ENCODE results near the gene VPS13D.
"Not testable (repeated sequence)": the region's sequence is repeated elsewhere in the genome, so short reads cannot be mapped to it uniquely, and the experiment has no call there.

The VPS13D gene

GRCh38 chr1:12314333-12314903 is 84.6 kb downstream of the VPS13D start:
- DNase-seq (ENCODE audit: low spot score in 2 of 2) (no peak), ATAC-seq (replicated peaks; ENCODE audit: extremely low read depth, poor library complexity, severe bottlenecking) (no peak)
- H3K27ac Mint-ChIP-seq (ENCODE audit: low read depth), result no peak overlapping the region

GRCh38 chr1:12315146-12315545 is 85.3 kb downstream of the VPS13D start:
- Mint-ChIP-seq H3K4me1 (peaks cover 8% of the 10 kb centered on the region), H3K27ac (ENCODE audit: low read depth) (no peak overlapping the region), H3K36me3 (ENCODE audit: insufficient read depth) (peaks cover 40% of the 10 kb centered on the region), H3K27me3 (no peaks in the 10 kb centered on the region), H3K4me3 (no peak overlapping the region), H3K9me3 (no peaks in the 10 kb centered on the region)
- DNase-seq (ENCODE audit: low spot score in 2 of 2) (no peak), ATAC-seq (replicated peaks; ENCODE audit: extremely low read depth, poor library complexity, severe bottlenecking) (no peak)

More at GRCh38 chr1:12314333-12314903, 84.6 kb downstream of the VPS13D start:
- no peaks in the 10 kb centered on the region for H3K27me3 Mint-ChIP-seq
- H3K9me3 Mint-ChIP-seq, result no peaks in the 10 kb centered on the region
- peaks cover 1% of the 10 kb centered on the region for H3K4me1 Mint-ChIP-seq
- peaks cover 44% of the 10 kb centered on the region for H3K36me3 Mint-ChIP-seq (ENCODE audit: insufficient read depth)
- no peak overlapping the region for H3K4me3 Mint-ChIP-seq

- Mint-ChIP-seq H3K36me3 (ENCODE audit: insufficient read depth) (peaks cover 37% of the 10 kb centered on the region), H3K4me3 (no peak overlapping the region), H3K4me1 (peaks cover 14% of the 10 kb centered on the region), H3K27me3 (no peaks in the 10 kb centered on the region), H3K9me3 (no peaks in the 10 kb centered on the region), H3K27ac (ENCODE audit: low read depth) (no peak overlapping the region)
- ATAC-seq (replicated peaks; ENCODE audit: extremely low read depth, poor library complexity, severe bottlenecking), result no peak
- DNase-seq (ENCODE audit: low spot score in 2 of 2), result no peak
These were observed 86.5 kb downstream of the VPS13D start for GRCh38 chr1:12316331-12316730.

GRCh38 chr1:12320486-12320885 is 90.7 kb downstream of the VPS13D start:
- Mint-ChIP-seq H3K36me3 (ENCODE audit: insufficient read depth) (peaks cover 30% of the 10 kb centered on the region), H3K4me1 (peaks cover 14% of the 10 kb centered on the region), H3K4me3 (no peak overlapping the region), H3K27me3 (no peaks in the 10 kb centered on the region), H3K27ac (ENCODE audit: low read depth) (no peak overlapping the region), H3K9me3 (no peaks in the 10 kb centered on the region)
- ATAC-seq (replicated peaks; ENCODE audit: extremely low read depth, poor library complexity, severe bottlenecking) (no peak), DNase-seq (ENCODE audit: low spot score in 2 of 2) (no peak)

GRCh38 chr1:12324423-12324822 is 94.6 kb downstream of the VPS13D start:
- ATAC-seq (replicated peaks; ENCODE audit: extremely low read depth, poor library complexity, severe bottlenecking) (no peak), DNase-seq (ENCODE audit: low spot score in 2 of 2) (no peak)
- Mint-ChIP-seq H3K36me3 (ENCODE audit: insufficient read depth) (peaks cover 35% of the 10 kb centered on the region), H3K4me3 (no peak overlapping the region), H3K27ac (ENCODE audit: low read depth) (no peak overlapping the region), H3K9me3 (no peaks in the 10 kb centered on the region), H3K4me1 (peaks cover 13% of the 10 kb centered on the region), H3K27me3 (no peaks in the 10 kb centered on the region)

GRCh38 chr1:12324973-12325372 is 95.1 kb downstream of the VPS13D start:
- not testable (repeated sequence) for DNase-seq (ENCODE audit: low spot score in 2 of 2); ATAC-seq (replicated peaks; ENCODE audit: extremely low read depth, poor library complexity, severe bottlenecking); H3K4me1 Mint-ChIP-seq; H3K4me3 Mint-ChIP-seq; H3K9me3 Mint-ChIP-seq; H3K27me3 Mint-ChIP-seq; H3K27ac Mint-ChIP-seq (ENCODE audit: low read depth)
- H3K36me3 Mint-ChIP-seq (ENCODE audit: insufficient read depth), result peaks cover 37% of the 10 kb centered on the region

- H3K9me3 Mint-ChIP-seq, result no peaks in the 10 kb centered on the region
- H3K36me3 Mint-ChIP-seq (ENCODE audit: insufficient read depth), result peaks cover 48% of the 10 kb centered on the region
- no peaks in the 10 kb centered on the region for H3K4me1 Mint-ChIP-seq
- H3K4me3 Mint-ChIP-seq, result no peak overlapping the region
- no peaks in the 10 kb centered on the region for H3K27me3 Mint-ChIP-seq
- DNase-seq (ENCODE audit: low spot score in 2 of 2), result no peak
- H3K27ac Mint-ChIP-seq (ENCODE audit: low read depth), result peak overlapping the region; percentile 51
- no peak for ATAC-seq (replicated peaks; ENCODE audit: extremely low read depth, poor library complexity, severe bottlenecking)
These were observed 97.2 kb downstream of the VPS13D start for GRCh38 chr1:12326986-12327385.

GRCh38 chr1:12327566-12327965 is 97.7 kb downstream of the VPS13D start:
- H3K4me3 Mint-ChIP-seq, result no peak overlapping the region
- H3K27me3 Mint-ChIP-seq, result no peaks in the 10 kb centered on the region
- H3K4me1 Mint-ChIP-seq, result no peaks in the 10 kb centered on the region
- no peaks in the 10 kb centered on the region for H3K9me3 Mint-ChIP-seq
- ATAC-seq (replicated peaks; ENCODE audit: extremely low read depth, poor library complexity, severe bottlenecking) (no peak), DNase-seq (ENCODE audit: low spot score in 2 of 2) (no peak)
- no peak overlapping the region for H3K27ac Mint-ChIP-seq (ENCODE audit: low read depth)
- peaks cover 46% of the 10 kb centered on the region for H3K36me3 Mint-ChIP-seq (ENCODE audit: insufficient read depth)

GRCh38 chr1:12333036-12333785 is 103.4 kb downstream of the VPS13D start:
- Mint-ChIP-seq H3K27ac (ENCODE audit: low read depth) (peak overlapping the region; percentile 32), H3K9me3 (no peaks in the 10 kb centered on the region), H3K27me3 (no peaks in the 10 kb centered on the region), H3K4me1 (peaks cover 6% of the 10 kb centered on the region), H3K4me3 (no peak overlapping the region), H3K36me3 (ENCODE audit: insufficient read depth) (peaks cover 62% of the 10 kb centered on the region)
- DNase-seq (ENCODE audit: low spot score in 2 of 2) (no peak), ATAC-seq (replicated peaks; ENCODE audit: extremely low read depth, poor library complexity, severe bottlenecking) (no peak)

GRCh38 chr1:12335815-12336214 is 106.0 kb downstream of the VPS13D start:
- no peak for ATAC-seq (replicated peaks; ENCODE audit: extremely low read depth, poor library complexity, severe bottlenecking)
- H3K9me3 Mint-ChIP-seq, result no peaks in the 10 kb centered on the region
- H3K27ac Mint-ChIP-seq (ENCODE audit: low read depth), result no peak overlapping the region

GRCh38 chr1:12336413-12336812 is 106.6 kb downstream of the VPS13D start:
- peaks cover 43% of the 10 kb centered on the region for H3K36me3 Mint-ChIP-seq (ENCODE audit: insufficient read depth)
- no peak overlapping the region for H3K27ac Mint-ChIP-seq (ENCODE audit: low read depth)
- peaks cover 19% of the 10 kb centered on the region for H3K4me1 Mint-ChIP-seq

More at GRCh38 chr1:12335815-12336214, 106.0 kb downstream of the VPS13D start:
- Mint-ChIP-seq H3K4me1 (peaks cover 13% of the 10 kb centered on the region), H3K27me3 (no peaks in the 10 kb centered on the region), H3K4me3 (no peak overlapping the region), H3K36me3 (ENCODE audit: insufficient read depth) (peaks cover 49% of the 10 kb centered on the region)
- DNase-seq (ENCODE audit: low spot score in 2 of 2), result no peak

GRCh38 chr1:12338017-12338416 is 108.2 kb downstream of the VPS13D start:
- Mint-ChIP-seq H3K4me1 (peaks cover 29% of the 10 kb centered on the region), H3K27me3 (no peaks in the 10 kb centered on the region), H3K9me3 (no peaks in the 10 kb centered on the region), H3K36me3 (ENCODE audit: insufficient read depth) (peaks cover 39% of the 10 kb centered on the region), H3K4me3 (no peak overlapping the region), H3K27ac (ENCODE audit: low read depth) (no peak overlapping the region)
- ATAC-seq (replicated peaks; ENCODE audit: extremely low read depth, poor library complexity, severe bottlenecking) (no peak), DNase-seq (ENCODE audit: low spot score in 2 of 2) (no peak)

More at GRCh38 chr1:12336413-12336812, 106.6 kb downstream of the VPS13D start:
- Mint-ChIP-seq H3K27me3 (no peaks in the 10 kb centered on the region), H3K9me3 (no peaks in the 10 kb centered on the region), H3K4me3 (no peak overlapping the region)
- ATAC-seq (replicated peaks; ENCODE audit: extremely low read depth, poor library complexity, severe bottlenecking), result no peak
- DNase-seq (ENCODE audit: low spot score in 2 of 2), result no peak

GRCh38 chr1:12338823-12339222 is 109.0 kb downstream of the VPS13D start:
- Mint-ChIP-seq H3K4me3 (no peak overlapping the region), H3K4me1 (peaks cover 26% of the 10 kb centered on the region), H3K27ac (ENCODE audit: low read depth) (no peak overlapping the region), H3K27me3 (no peaks in the 10 kb centered on the region), H3K36me3 (ENCODE audit: insufficient read depth) (peaks cover 31% of the 10 kb centered on the region), H3K9me3 (no peaks in the 10 kb centered on the region)
- ATAC-seq (replicated peaks; ENCODE audit: extremely low read depth, poor library complexity, severe bottlenecking) (no peak), DNase-seq (ENCODE audit: low spot score in 2 of 2) (no peak)
